Neural cell (in vitro differentiated cells): ENCODE data around the gene RIPOR2. TPM values are rescaled to one million over a fixed set of nuclear protein-coding genes. Genes with fewer than 3 reads are reported as not detected.
"Not testable (repeated sequence)": the region's sequence is repeated elsewhere in the genome, so short reads cannot be mapped to it uniquely, and the experiment has no call there.

Experiments used
- H2AFZ ChIP-seq: fragments of 200-600, 300-800 bp; sonication (generic), shearing (Covaris generic); 2 replicates; pipeline ENCODE4 v1.6.0; 2014; ENCODE audit warnings: low read depth, mild to moderate bottlenecking, antibody characterized with exemption, low read length, moderate library complexity
- H3F3A ChIP-seq: fragments of 200-600 bp; shearing (Covaris generic); 2 replicates; pipeline ENCODE4 v1.6.1; 2016; ENCODE audit warnings: mild to moderate bottlenecking, moderate library complexity, mixed read lengths, antibody characterized with exemption, low read length; ENCODE audit not compliant: insufficient read depth, poor library complexity, severe bottlenecking
- H3K27ac ChIP-seq: fragments of 200-600, 300-800 bp; sonication (generic), shearing (Covaris generic); 2 replicates; pipeline ENCODE4 v1.5.1; 2014; ENCODE audit warnings: mild to moderate bottlenecking, low read length, moderate library complexity
- H3K27me3 ChIP-seq: fragments of 300-800, 200-600 bp; sonication (generic), shearing (Covaris generic); 2 replicates; pipeline ENCODE4 v1.6.0; 2014; ENCODE audit warnings: mild to moderate bottlenecking, low read depth, low read length, moderate library complexity; ENCODE audit not compliant: insufficient read depth
- H3K36me3 ChIP-seq: fragments of 300-800, 200-600 bp; sonication (generic), shearing (Covaris generic); 2 replicates; pipeline ENCODE4 v1.5.1; 2014; ENCODE audit warnings: mild to moderate bottlenecking, antibody characterized with exemption, low read length, moderate library complexity; ENCODE audit not compliant: insufficient read depth
- H3K4me2 ChIP-seq: fragments of 300-800, 200-600 bp; sonication (generic), shearing (Covaris generic); 2 replicates; pipeline ENCODE4 v1.6.0; 2014; ENCODE audit warnings: mild to moderate bottlenecking, low read length
- H3K4me3 ChIP-seq: fragments of 300-800, 200-600 bp; sonication (generic), shearing (Covaris generic); 2 replicates; pipeline ENCODE4 v1.5.1; 2014; ENCODE audit warnings: mild to moderate bottlenecking, low read length, moderate library complexity
- H3K79me2 ChIP-seq: fragments of 200-600 bp; shearing (Covaris generic); replicated peaks from 2 replicates; pipeline ENCODE4 v1.6.0; 2014; ENCODE audit warnings: mild to moderate bottlenecking, low read length, moderate library complexity; ENCODE audit not compliant: insufficient read depth
- H3K9ac ChIP-seq: fragments of 300-800, 200-600 bp; sonication (generic), shearing (Covaris generic); 2 replicates; pipeline ENCODE4 v1.6.1; 2016; ENCODE audit warnings: mild to moderate bottlenecking, low read length, mixed read lengths
- H3K9me2 ChIP-seq: fragments of 200-600 bp; shearing (Covaris generic); 2 replicates; pipeline ENCODE4 v1.6.1; 2016; ENCODE audit warnings: mild to moderate bottlenecking, low read length, mixed read lengths; ENCODE audit not compliant: insufficient read depth
- H3K9me3 ChIP-seq: fragments of 200-600, 300-800 bp; sonication (generic), shearing (Covaris generic); 2 replicates; pipeline ENCODE4 v1.6.1; 2016; ENCODE audit warnings: mild to moderate bottlenecking, mixed run types, low read length, moderate library complexity, mixed read lengths
- H4K20me1 ChIP-seq: fragments of 200-600 bp; shearing (Covaris generic); 2 replicates; pipeline ENCODE4 v1.6.1; 2016; ENCODE audit warnings: mild to moderate bottlenecking, mixed run types; ENCODE audit not compliant: insufficient read depth
- CTCF ChIP-seq: fragments of 450-650 bp; IDR thresholded peaks from 2 replicates; pipeline ENCODE4 v1.5.1; 2014; ENCODE audit warnings: antibody characterized with exemption, mild to moderate bottlenecking, moderate library complexity; ENCODE audit not compliant: poor library complexity, severe bottlenecking
- EP300 ChIP-seq: fragments of 450-650 bp; conservative IDR thresholded peaks from 2 replicates; pipeline ENCODE4 v1.6.1; 2014; ENCODE audit warnings: antibody characterized with exemption, mild to moderate bottlenecking, moderate library complexity; ENCODE audit not compliant: poor library complexity, severe bottlenecking
- EZH2 ChIP-seq: fragments of 200-600, 300-800 bp; shearing (Covaris generic), sonication (generic); IDR thresholded peaks from 2 replicates; pipeline ENCODE4 v1.6.1; 2014; ENCODE audit warnings: antibody characterized with exemption, low read length, borderline replicate concordance, mild to moderate bottlenecking; ENCODE audit not compliant: insufficient read depth, poor library complexity, severe bottlenecking
- MXI1 ChIP-seq: fragments of 450-650 bp; conservative IDR thresholded peaks from 2 replicates; pipeline ENCODE4 v1.6.1; 2014; ENCODE audit warnings: antibody characterized with exemption, mild to moderate bottlenecking; ENCODE audit not compliant: poor library complexity, severe bottlenecking
- POLR2AphosphoS5 ChIP-seq: IDR thresholded peaks from 2 replicates; pipeline ENCODE4 v1.6.1; 2012
- RAD21 ChIP-seq: fragments of 450-650 bp; conservative IDR thresholded peaks from 2 replicates; pipeline ENCODE4 v1.6.1; 2014; ENCODE audit warnings: antibody characterized with exemption, mild to moderate bottlenecking, moderate library complexity
- REST ChIP-seq: IDR thresholded peaks from 2 replicates; pipeline ENCODE4 v1.6.1; 2012; ENCODE audit warnings: borderline replicate concordance
- SMC3 ChIP-seq: fragments of 450-650 bp; conservative IDR thresholded peaks from 2 replicates; pipeline ENCODE4 v1.6.1; 2014; ENCODE audit warnings: antibody characterized with exemption, mild to moderate bottlenecking, moderate library complexity; ENCODE audit not compliant: poor library complexity
- TAF1 ChIP-seq: IDR thresholded peaks from 2 replicates; pipeline ENCODE4 v1.6.1; 2012; ENCODE audit warnings: low read depth
- polyA plus RNA-seq: library from polyadenylated mRNA; depleted of rRNA; stranded (reverse); fragments of >200 nt; gene quantifications from 2 replicates; pipeline ENCODE4 v1.2.3, GENCODE V29; 2014

Gene RIPOR2
- polyA plus RNA-seq, 1 donor from 2014 or later = 83.8 TPM

- no peak overlapping the region for H3K4me2 ChIP-seq
- no peaks in the 10 kb centered on the region for H3F3A ChIP-seq
- no peaks in the 10 kb centered on the region for H3K36me3 ChIP-seq
- H3K9me3 ChIP-seq = no peaks in the 10 kb centered on the region
- no peaks in the 10 kb centered on the region for H3K27me3 ChIP-seq
- no peak overlapping the region for H3K4me3 ChIP-seq
- no peaks in the 10 kb centered on the region for H3K79me2 ChIP-seq
- H3K9ac ChIP-seq = no peak overlapping the region
- H3K27ac ChIP-seq = no peak overlapping the region
- H3K9me2 ChIP-seq = no peaks in the 10 kb centered on the region
- TF ChIP-seq TAF1 (no peak), REST (no peak), CTCF (no peak), EP300 (no peak), RAD21 (no peak), SMC3 (no peak), EZH2 (no peak), MXI1 (no peak), POLR2AphosphoS5 (no peak)
- H4K20me1 ChIP-seq = no peaks in the 10 kb centered on the region
- no peak overlapping the region for H2AFZ ChIP-seq
These were observed 14.6 kb upstream of the RIPOR2 start for GRCh38 chr6:24950218-24950941.

- TF ChIP-seq CTCF (no peak), SMC3 (no peak), REST (no peak), RAD21 (no peak)
- Histone ChIP-seq H3K27ac (no peak overlapping the region), H3K9ac (no peak overlapping the region), H3K27me3 (no peaks in the 10 kb centered on the region), H3K9me2 (no peaks in the 10 kb centered on the region), H3K79me2 (no peaks in the 10 kb centered on the region), H2AFZ (no peak overlapping the region), H3F3A (no peaks in the 10 kb centered on the region), H3K36me3 (no peaks in the 10 kb centered on the region), H3K4me3 (no peak overlapping the region), H3K4me2 (no peak overlapping the region), H4K20me1 (no peaks in the 10 kb centered on the region), H3K9me3 (no peaks in the 10 kb centered on the region)
These were observed 13.3 kb upstream of the RIPOR2 start for GRCh38 chr6:24949020-24949569.

GRCh38 chr6:24948261-24948660, 12.5 kb upstream of the RIPOR2 start:
- H3K9me3 ChIP-seq, H3K4me2 ChIP-seq, H3K9me2 ChIP-seq, H3K36me3 ChIP-seq, H3K27ac ChIP-seq, H3K27me3 ChIP-seq, H3K9ac ChIP-seq, H3F3A ChIP-seq, H3K79me2 ChIP-seq, H2AFZ ChIP-seq, H3K4me3 ChIP-seq, H4K20me1 ChIP-seq: not testable (repeated sequence)
